GM21381 (cell line): ENCODE measurements around the gene KIF1B.

Experiments
- ATAC-seq: cut with Tn5 transposase; IDR thresholded peaks from one replicate; pipeline ENCODE4 v1.9.1; 2021; ENCODE audit warnings: mild to moderate bottlenecking, moderate library complexity; ENCODE audit not compliant: unreplicated experiment

KIF1B gene

GRCh38 chr1:10209905-10210810 is at the start of gene KIF1B:
TSS of gene KIF1B (plus strand) at chr1:10210570. CDS start at chr1:10232329, 21,759 bp downstream.
- ATAC-seq = peak; percentile 98

- ATAC-seq = no peak
Measured at GRCh38 chr1:10160907-10161490, 49.4 kb upstream of the KIF1B start.

GRCh38 chr1:10161541-10162290 is 48.7 kb upstream of the KIF1B start:
- no peak for ATAC-seq

- no peak for ATAC-seq
Measured at GRCh38 chr1:10168912-10169514, 41.4 kb upstream of the KIF1B start.

GRCh38 chr1:10170239-10170574 is 40.2 kb upstream of the KIF1B start:
- peak; percentile 57 for ATAC-seq

GRCh38 chr1:10171105-10171767 is 39.1 kb upstream of the KIF1B start:
- ATAC-seq = no peak

GRCh38 chr1:10171995-10172669 is 38.2 kb upstream of the KIF1B start:
- ATAC-seq = no peak

- no peak for ATAC-seq
Measured at GRCh38 chr1:10173582-10173981, 36.8 kb upstream of the KIF1B start.

GRCh38 chr1:10177876-10178275 is 32.5 kb upstream of the KIF1B start:
- ATAC-seq = no peak

GRCh38 chr1:10178597-10179405 is 31.6 kb upstream of the KIF1B start:
- no peak for ATAC-seq

GRCh38 chr1:10179406-10180091 is 30.8 kb upstream of the KIF1B start:
- no peak for ATAC-seq

- no peak for ATAC-seq
Measured at GRCh38 chr1:10181154-10181553, 29.2 kb upstream of the KIF1B start.

GRCh38 chr1:10185759-10186158 is 24.6 kb upstream of the KIF1B start:
- ATAC-seq = no peak

GRCh38 chr1:10186331-10187025 is 23.9 kb upstream of the KIF1B start:
- no peak for ATAC-seq

GRCh38 chr1:10187026-10187334 is 23.4 kb upstream of the KIF1B start:
- ATAC-seq = no peak

- ATAC-seq = no peak
Measured at GRCh38 chr1:10188133-10188650, 22.2 kb upstream of the KIF1B start.

GRCh38 chr1:10189659-10190058 is 20.7 kb upstream of the KIF1B start:
- no peak for ATAC-seq

- no peak for ATAC-seq
Measured at GRCh38 chr1:10192263-10192662, 18.1 kb upstream of the KIF1B start.
